ENCODE measurements around the gene MKRN2.

MKRN2 gene

GRCh38 chr3:12549971-12550760 is 6.7 kb upstream of the MKRN2 start:
- in situ Hi-C loops (cut with HindIII; ENCODE audit: low sequenced_read_pairs): no loop called here

GRCh38 chr3:12553921-12554391 is 2.9 kb upstream of the MKRN2 start:
- in situ Hi-C loops (cut with HindIII; ENCODE audit: low sequenced_read_pairs): no loop called here

- in situ Hi-C loops (cut with HindIII; ENCODE audit: low sequenced_read_pairs): loop anchor here (5.0 kb wide), 1 partner anchor 34 kb away; no protein-coding TSS in a partner anchor
These were observed 585 bp upstream of the MKRN2 start for GRCh38 chr3:12556314-12556689.

GRCh38 chr3:12557473-12558100 is 700 bp downstream of the MKRN2 start:
- in situ Hi-C loops (cut with HindIII; ENCODE audit: low sequenced_read_pairs): loop anchor here (5.0 kb wide), 1 partner anchor 35 kb away; no protein-coding TSS in a partner anchor

GRCh38 chr3:12558706-12559105 is 1.8 kb downstream of the MKRN2 start:
- in situ Hi-C loops (cut with HindIII; ENCODE audit: low sequenced_read_pairs): loop anchor here (5.0 kb wide), 1 partner anchor 36 kb away; no protein-coding TSS in a partner anchor

GRCh38 chr3:12559520-12559919 is 2.6 kb downstream of the MKRN2 start:
- in situ Hi-C loops (cut with HindIII; ENCODE audit: low sequenced_read_pairs): loop anchor here (5.0 kb wide), 1 partner anchor 37 kb away; no protein-coding TSS in a partner anchor

GRCh38 chr3:12560505-12561190 is 3.8 kb downstream of the MKRN2 start:
- in situ Hi-C loops (cut with HindIII; ENCODE audit: low sequenced_read_pairs): no loop called here

GRCh38 chr3:12561397-12561796 is 4.5 kb downstream of the MKRN2 start:
- in situ Hi-C loops (cut with HindIII; ENCODE audit: low sequenced_read_pairs): no loop called here

- in situ Hi-C loops (cut with HindIII; ENCODE audit: low sequenced_read_pairs): no loop called here
These were observed 5.6 kb downstream of the MKRN2 start for GRCh38 chr3:12562451-12562850.

- in situ Hi-C loops (cut with HindIII; ENCODE audit: low sequenced_read_pairs): no loop called here
These were observed 10.1 kb downstream of the MKRN2 start for GRCh38 chr3:12566976-12567375.

- in situ Hi-C loops (cut with HindIII; ENCODE audit: low sequenced_read_pairs): no loop called here
These were observed 11.9 kb downstream of the MKRN2 start for GRCh38 chr3:12568747-12569146.

- in situ Hi-C loops (cut with HindIII; ENCODE audit: low sequenced_read_pairs): no loop called here
These were observed 12.9 kb downstream of the MKRN2 start for GRCh38 chr3:12569836-12570235.

- in situ Hi-C loops (cut with HindIII; ENCODE audit: low sequenced_read_pairs): no loop called here
These were observed 15.1 kb downstream of the MKRN2 start for GRCh38 chr3:12571986-12572385.

GRCh38 chr3:12574131-12574530 is 17.2 kb downstream of the MKRN2 start:
- in situ Hi-C loops (cut with HindIII; ENCODE audit: low sequenced_read_pairs): no loop called here

GRCh38 chr3:12574661-12575060 is 17.8 kb downstream of the MKRN2 start:
- in situ Hi-C loops (cut with HindIII; ENCODE audit: low sequenced_read_pairs): no loop called here

- in situ Hi-C loops (cut with HindIII; ENCODE audit: low sequenced_read_pairs): no loop called here
These were observed 20.5 kb downstream of the MKRN2 start for GRCh38 chr3:12577379-12577778.

GRCh38 chr3:12578742-12579141 is 21.9 kb downstream of the MKRN2 start:
- in situ Hi-C loops (cut with HindIII; ENCODE audit: low sequenced_read_pairs): no loop called here

- in situ Hi-C loops (cut with HindIII; ENCODE audit: low sequenced_read_pairs): no loop called here
These were observed 22.6 kb downstream of the MKRN2 start for GRCh38 chr3:12579456-12579855.

GRCh38 chr3:12579905-12580304 is 23.0 kb downstream of the MKRN2 start:
- in situ Hi-C loops (cut with HindIII; ENCODE audit: low sequenced_read_pairs): no loop called here

- in situ Hi-C loops (cut with HindIII; ENCODE audit: low sequenced_read_pairs): no loop called here
These were observed 25.8 kb downstream of the MKRN2 start for GRCh38 chr3:12582730-12583129.

- in situ Hi-C loops (cut with HindIII; ENCODE audit: low sequenced_read_pairs): no loop called here
These were observed 26.4 kb downstream of the MKRN2 start for GRCh38 chr3:12583280-12583679.

GRCh38 chr3:12584083-12584482 is 27.2 kb downstream of the MKRN2 start:
- in situ Hi-C loops (cut with HindIII; ENCODE audit: low sequenced_read_pairs): no loop called here

All from endothelial cell of hepatic sinusoid (primary cell).